Chondrocyte (in vitro differentiated cells): ENCODE data around the gene MLLT6. TPM values are rescaled to one million over a fixed set of nuclear protein-coding genes. Genes with fewer than 3 reads are reported as not detected.

ENCODE experiments used
- DNase-seq: peaks from one replicate; pipeline ENCODE4 v3.0.0; 2021; ENCODE audit warnings: mixed read lengths, low spot score
- H3K27ac Mint-ChIP-seq: one replicate; pipeline ENCODE4 v1.8.0; 2021; ENCODE audit warnings: mild to moderate bottlenecking, moderate library complexity, mixed read lengths; ENCODE audit not compliant: unreplicated experiment
- H3K27me3 Mint-ChIP-seq: 2 replicates; pipeline ENCODE4 v1.8.0; 2021; ENCODE audit warnings: low read depth, mixed read lengths
- H3K36me3 Mint-ChIP-seq: 2 replicates; pipeline ENCODE4 v1.8.0; 2021; ENCODE audit warnings: low read depth, mixed read lengths
- H3K4me1 Mint-ChIP-seq: 2 replicates; pipeline ENCODE4 v1.8.0; 2021; ENCODE audit warnings: low read depth, mild to moderate bottlenecking, mixed read lengths
- H3K4me3 Mint-ChIP-seq: one replicate; pipeline ENCODE4 v1.8.0; 2021; ENCODE audit warnings: mild to moderate bottlenecking, moderate library complexity, mixed read lengths; ENCODE audit not compliant: unreplicated experiment
- H3K9me3 Mint-ChIP-seq: 2 replicates; pipeline ENCODE4 v1.8.0; 2021; ENCODE audit warnings: low read depth, mixed read lengths
- total RNA-seq: library from RNA; stranded (reverse); gene quantifications from 3 replicates; pipeline ENCODE4 v1.2.1, GENCODE V29; 2021
- TF ChIP-seq, protein P1 (sequence below): fragments of 200-600 bp; sonication (generic); IDR thresholded peaks from 2 replicates; pipeline ENCODE4 v1.5.0; 2021; ENCODE audit warnings: antibody characterized with exemption, mild to moderate bottlenecking, moderate library complexity

The MLLT6 gene
- total RNA-seq, 1 donor from 2014 or later, result 50.0 TPM

DNA sequence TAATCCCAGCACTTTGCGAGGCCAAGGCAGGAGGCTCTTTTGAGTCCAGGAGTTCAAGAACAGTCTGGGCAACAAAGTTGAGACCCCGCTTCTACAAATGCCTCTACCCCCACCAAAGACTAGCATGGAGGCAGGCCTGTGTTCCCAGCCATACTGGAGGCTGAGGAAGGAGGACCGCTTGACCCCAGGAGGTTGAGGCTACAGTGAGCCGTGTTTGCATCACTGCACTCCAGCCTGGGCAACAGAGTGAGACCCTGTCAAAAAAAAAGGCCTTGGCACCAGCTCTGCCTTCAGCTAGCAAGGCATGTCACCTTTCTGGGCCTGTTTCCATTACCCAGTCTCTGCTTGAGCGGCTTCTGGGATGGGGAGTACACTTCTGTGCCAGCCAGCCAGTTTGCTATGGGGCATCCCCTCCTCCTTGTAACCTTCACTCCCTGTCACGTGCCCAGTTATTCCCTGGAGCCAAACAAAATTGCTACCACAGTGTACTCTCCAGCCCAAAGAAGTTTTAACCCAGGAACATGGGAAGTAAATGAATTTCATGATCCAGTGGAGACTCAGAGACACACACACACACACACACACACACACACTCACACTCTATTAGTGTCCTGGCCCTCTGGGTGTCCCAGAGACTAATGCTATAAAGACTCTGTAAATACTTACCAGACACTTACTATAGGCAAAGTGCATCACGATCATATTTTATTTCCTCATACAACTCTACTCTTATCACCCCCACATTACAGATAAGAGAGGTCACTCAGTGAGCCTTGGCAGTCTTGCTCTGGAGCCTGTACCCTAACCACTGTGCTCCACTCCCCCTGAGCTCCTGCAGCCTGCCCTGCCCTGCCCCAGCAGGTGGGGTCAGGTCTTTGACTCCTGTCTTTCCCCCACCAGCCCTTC lies 27.6 kb downstream of the MLLT6 start:
- Mint-ChIP-seq H3K27me3 (no peaks in the 10 kb centered on the region), H3K27ac (peak overlapping the region; percentile 57), H3K36me3 (peaks cover 7% of the 10 kb centered on the region), H3K4me1 (peaks cover 31% of the 10 kb centered on the region), H3K9me3 (no peaks in the 10 kb centered on the region), H3K4me3 (no peak overlapping the region)
- TF ChIP-seq, protein P1, sequence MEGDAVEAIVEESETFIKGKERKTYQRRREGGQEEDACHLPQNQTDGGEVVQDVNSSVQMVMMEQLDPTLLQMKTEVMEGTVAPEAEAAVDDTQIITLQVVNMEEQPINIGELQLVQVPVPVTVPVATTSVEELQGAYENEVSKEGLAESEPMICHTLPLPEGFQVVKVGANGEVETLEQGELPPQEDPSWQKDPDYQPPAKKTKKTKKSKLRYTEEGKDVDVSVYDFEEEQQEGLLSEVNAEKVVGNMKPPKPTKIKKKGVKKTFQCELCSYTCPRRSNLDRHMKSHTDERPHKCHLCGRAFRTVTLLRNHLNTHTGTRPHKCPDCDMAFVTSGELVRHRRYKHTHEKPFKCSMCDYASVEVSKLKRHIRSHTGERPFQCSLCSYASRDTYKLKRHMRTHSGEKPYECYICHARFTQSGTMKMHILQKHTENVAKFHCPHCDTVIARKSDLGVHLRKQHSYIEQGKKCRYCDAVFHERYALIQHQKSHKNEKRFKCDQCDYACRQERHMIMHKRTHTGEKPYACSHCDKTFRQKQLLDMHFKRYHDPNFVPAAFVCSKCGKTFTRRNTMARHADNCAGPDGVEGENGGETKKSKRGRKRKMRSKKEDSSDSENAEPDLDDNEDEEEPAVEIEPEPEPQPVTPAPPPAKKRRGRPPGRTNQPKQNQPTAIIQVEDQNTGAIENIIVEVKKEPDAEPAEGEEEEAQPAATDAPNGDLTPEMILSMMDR, result no peak
- no peak for DNase-seq

DNA sequence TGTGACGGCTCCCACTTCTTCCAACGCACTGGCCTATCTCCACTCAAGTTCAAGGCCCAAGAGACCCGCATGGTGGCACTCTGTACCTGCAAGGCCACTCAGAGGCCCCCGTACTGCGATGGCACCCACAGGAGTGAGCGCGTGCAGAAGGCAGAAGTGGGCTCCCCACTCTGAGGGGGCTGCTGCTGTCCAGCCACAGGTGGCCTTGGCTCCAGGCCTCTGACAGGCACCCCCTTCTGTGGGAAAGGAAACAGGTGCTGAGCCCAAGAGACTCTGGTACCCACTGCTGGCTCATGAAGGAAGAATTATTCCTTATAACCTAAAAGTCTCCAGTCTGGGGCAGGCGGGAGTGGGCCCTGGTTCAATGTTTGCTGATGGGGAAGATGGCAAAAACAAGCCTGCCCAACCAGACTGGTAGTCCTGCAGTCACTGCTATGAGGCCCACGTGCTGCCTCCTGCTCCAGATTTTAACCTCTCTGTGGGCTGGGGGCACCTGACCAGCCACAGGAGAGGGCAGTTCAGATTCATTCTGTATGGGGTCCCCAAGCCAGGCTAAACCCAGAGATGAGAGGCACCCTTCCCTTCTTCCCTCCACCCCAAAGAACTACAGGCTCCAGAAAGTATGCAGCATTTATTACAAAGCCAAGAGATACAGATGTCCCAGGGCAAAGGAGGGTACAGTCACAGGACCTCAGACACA lies 28.4 kb downstream of the MLLT6 start:
- H3K4me1 Mint-ChIP-seq, result peaks cover 31% of the 10 kb centered on the region
- H3K4me3 Mint-ChIP-seq, result no peak overlapping the region
- H3K27ac Mint-ChIP-seq, result peak overlapping the region; percentile 57
- no peaks in the 10 kb centered on the region for H3K9me3 Mint-ChIP-seq
- peaks cover 11% of the 10 kb centered on the region for H3K36me3 Mint-ChIP-seq
- TF ChIP-seq, protein P1, result no peak
- DNase-seq, result no peak
- no peaks in the 10 kb centered on the region for H3K27me3 Mint-ChIP-seq

DNA sequence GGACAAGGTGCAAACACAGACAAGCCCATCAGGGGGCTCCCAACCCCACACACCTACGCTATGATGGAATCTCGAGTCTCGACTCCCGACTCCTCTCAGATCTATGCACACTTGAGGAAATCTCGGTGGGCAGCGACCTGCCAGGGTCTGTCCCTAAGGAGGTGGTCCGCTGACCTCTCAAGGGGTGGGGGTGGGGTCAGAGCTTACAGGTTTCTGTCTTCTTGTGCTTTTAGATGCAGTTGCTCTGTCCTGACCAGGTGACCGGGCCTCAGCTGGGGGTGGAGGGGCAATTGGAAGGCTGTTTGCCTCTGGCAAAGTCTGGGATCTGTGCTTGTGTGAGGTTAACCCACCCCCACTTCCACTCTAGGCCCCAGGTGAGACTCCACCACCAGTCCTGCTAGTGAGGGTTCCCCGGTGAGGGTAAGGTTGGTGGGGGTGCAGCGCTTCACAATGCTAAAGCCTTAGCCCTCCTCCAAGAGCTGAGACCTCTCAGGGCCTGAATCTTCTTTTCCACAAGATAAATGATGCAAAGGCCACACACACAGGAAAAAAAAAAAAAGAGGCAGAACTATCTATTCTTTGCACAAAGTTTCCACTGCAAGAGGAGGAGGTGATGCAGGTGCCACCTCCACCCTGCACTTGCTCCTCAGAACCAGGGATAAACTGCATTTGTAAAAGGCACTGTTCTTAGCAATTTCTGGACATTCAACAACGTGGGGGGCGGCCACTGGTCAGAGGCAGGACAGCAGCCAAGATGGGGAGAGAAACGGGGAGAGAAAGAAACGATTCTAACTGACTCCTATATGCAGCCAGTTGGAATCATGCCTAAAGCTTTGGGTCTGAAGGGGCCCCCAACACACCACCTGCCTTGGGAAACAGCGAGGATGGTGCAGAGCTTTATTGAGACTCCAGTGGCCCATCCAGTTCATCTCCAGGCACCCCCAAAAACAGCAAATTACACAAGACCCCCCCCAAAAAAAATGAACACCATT lies 29.2 kb downstream of the MLLT6 start:
- Mint-ChIP-seq H3K27me3 (no peaks in the 10 kb centered on the region), H3K4me3 (no peak overlapping the region), H3K4me1 (peaks cover 29% of the 10 kb centered on the region), H3K9me3 (no peaks in the 10 kb centered on the region), H3K27ac (no peak overlapping the region), H3K36me3 (peaks cover 14% of the 10 kb centered on the region)
- TF ChIP-seq, protein P1, result peak; percentile 51
- no peak for DNase-seq

DNA sequence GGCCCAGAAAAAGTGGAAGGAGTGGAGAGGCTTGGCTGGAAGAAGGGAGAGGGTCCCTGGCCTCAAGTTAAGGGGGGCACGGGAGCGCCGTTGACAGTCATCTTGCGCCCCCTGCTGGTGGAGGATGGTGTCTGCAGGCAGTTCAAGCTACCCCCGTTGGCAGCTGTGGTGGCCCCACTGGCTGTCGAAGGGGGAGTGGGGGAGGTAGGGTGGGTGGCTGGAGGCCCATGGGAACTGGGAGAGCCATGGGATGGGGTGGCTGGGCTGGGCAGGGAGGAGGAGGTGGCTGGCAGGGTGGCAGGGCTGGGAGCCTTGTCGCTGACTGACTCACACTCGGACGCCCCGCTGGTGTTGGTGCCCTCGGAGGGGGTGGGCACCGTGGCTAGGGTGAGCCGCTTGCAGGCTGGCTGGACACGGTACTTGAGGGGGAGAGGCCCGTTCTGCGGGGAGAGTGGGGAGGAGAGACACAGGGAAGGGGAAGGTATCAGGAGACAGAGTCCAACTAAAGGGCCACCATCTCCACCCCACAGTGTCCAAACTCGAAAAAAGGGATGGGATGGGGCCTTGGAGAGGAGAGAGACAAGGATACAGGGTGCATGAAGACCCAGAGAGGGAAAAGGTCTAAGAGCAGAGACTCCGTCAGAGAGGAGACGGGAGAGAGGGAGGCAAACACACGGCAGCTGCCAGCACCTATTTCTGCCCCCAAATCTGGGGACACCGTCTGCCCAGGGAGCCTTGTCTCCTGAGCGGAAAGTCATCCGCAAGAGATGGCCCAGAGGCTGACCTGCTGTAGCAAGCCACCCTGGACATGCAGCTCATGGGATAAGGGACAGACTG lies 30.3 kb downstream of the MLLT6 start:
- H3K9me3 Mint-ChIP-seq, result no peaks in the 10 kb centered on the region
- peak overlapping the region; percentile 59 for H3K27ac Mint-ChIP-seq
- no peak for DNase-seq
- peaks cover 25% of the 10 kb centered on the region for H3K4me1 Mint-ChIP-seq
- H3K36me3 Mint-ChIP-seq, result peaks cover 16% of the 10 kb centered on the region
- no peaks in the 10 kb centered on the region for H3K27me3 Mint-ChIP-seq
- TF ChIP-seq, protein P1, result peak; percentile 91
- no peak overlapping the region for H3K4me3 Mint-ChIP-seq
